Measurements from ENCODE around the gene APLF.
"Not testable (repeated sequence)": the region's sequence is repeated elsewhere in the genome, so short reads cannot be mapped to it uniquely, and the experiment has no call there.

APLF gene

GRCh38 chr2:68432696-68433658, 34.4 kb upstream of the APLF start:
- H3K27me3 Mint-ChIP-seq = no peaks in the 10 kb centered on the region
- ATAC-seq = no peak
- H3K4me1 Mint-ChIP-seq = peaks cover 28% of the 10 kb centered on the region
- H3K27ac Mint-ChIP-seq = peak overlapping the region; percentile 6
- no peak overlapping the region for H3K4me3 Mint-ChIP-seq
- H3K9me3 Mint-ChIP-seq = no peaks in the 10 kb centered on the region
- H3K36me3 Mint-ChIP-seq = no peaks in the 10 kb centered on the region

- Mint-ChIP-seq H3K27ac (no peak overlapping the region), H3K9me3 (no peaks in the 10 kb centered on the region), H3K4me1 (peaks cover 38% of the 10 kb centered on the region), H3K27me3 (no peaks in the 10 kb centered on the region), H3K4me3 (no peak overlapping the region), H3K36me3 (no peaks in the 10 kb centered on the region)
- ATAC-seq = no peak
Observed at GRCh38 chr2:68434981-68435380, 32.4 kb upstream of the APLF start.

GRCh38 chr2:68435615-68436014, 31.8 kb upstream of the APLF start:
- Mint-ChIP-seq H3K9me3 (no peaks in the 10 kb centered on the region), H3K27me3 (no peaks in the 10 kb centered on the region), H3K36me3 (no peaks in the 10 kb centered on the region), H3K4me3 (no peak overlapping the region), H3K27ac (peak overlapping the region; percentile 41), H3K4me1 (peaks cover 45% of the 10 kb centered on the region)
- no peak for ATAC-seq

GRCh38 chr2:68436270-68436669, 31.1 kb upstream of the APLF start:
- Mint-ChIP-seq H3K27ac (peak overlapping the region; percentile 41), H3K4me3 (no peak overlapping the region), H3K9me3 (no peaks in the 10 kb centered on the region), H3K4me1 (peaks cover 51% of the 10 kb centered on the region), H3K36me3 (no peaks in the 10 kb centered on the region), H3K27me3 (no peaks in the 10 kb centered on the region)
- no peak for ATAC-seq

GRCh38 chr2:68438455-68439303, 28.7 kb upstream of the APLF start:
- peak; percentile 15 for ATAC-seq
- Mint-ChIP-seq H3K36me3 (no peaks in the 10 kb centered on the region), H3K4me1 (peaks cover 49% of the 10 kb centered on the region), H3K27ac (peak overlapping the region; percentile 47), H3K9me3 (no peaks in the 10 kb centered on the region), H3K4me3 (no peak overlapping the region), H3K27me3 (no peaks in the 10 kb centered on the region)

- Mint-ChIP-seq H3K9me3 (no peaks in the 10 kb centered on the region), H3K27me3 (no peaks in the 10 kb centered on the region), H3K4me3 (peak overlapping the region; percentile 32), H3K4me1 (peaks cover 43% of the 10 kb centered on the region), H3K36me3 (no peaks in the 10 kb centered on the region), H3K27ac (peak overlapping the region; percentile 78)
- peak; percentile 100 for ATAC-seq
Observed at GRCh38 chr2:68441179-68441993, 26.0 kb upstream of the APLF start.

GRCh38 chr2:68441994-68442322, 25.4 kb upstream of the APLF start:
- no peaks in the 10 kb centered on the region for H3K9me3 Mint-ChIP-seq
- no peak for ATAC-seq
- H3K36me3 Mint-ChIP-seq = no peaks in the 10 kb centered on the region
- H3K4me1 Mint-ChIP-seq = peaks cover 38% of the 10 kb centered on the region
- no peaks in the 10 kb centered on the region for H3K27me3 Mint-ChIP-seq
- H3K4me3 Mint-ChIP-seq = no peak overlapping the region
- peak overlapping the region; percentile 78 for H3K27ac Mint-ChIP-seq

- not testable (repeated sequence) for H3K9me3 Mint-ChIP-seq, H3K27ac Mint-ChIP-seq, H3K4me3 Mint-ChIP-seq, H3K36me3 Mint-ChIP-seq, ATAC-seq, H3K27me3 Mint-ChIP-seq, H3K4me1 Mint-ChIP-seq
Observed at GRCh38 chr2:68446425-68446824, 21.0 kb upstream of the APLF start.

- Mint-ChIP-seq H3K9me3 (no peaks in the 10 kb centered on the region), H3K36me3 (no peaks in the 10 kb centered on the region), H3K4me1 (no peaks in the 10 kb centered on the region), H3K27ac (no peak overlapping the region), H3K27me3 (no peaks in the 10 kb centered on the region), H3K4me3 (no peak overlapping the region)
- ATAC-seq = no peak
Observed at GRCh38 chr2:68447118-68447517, 20.3 kb upstream of the APLF start.

GRCh38 chr2:68448671-68449653, 18.4 kb upstream of the APLF start:
- Mint-ChIP-seq H3K36me3 (no peaks in the 10 kb centered on the region), H3K27me3 (no peaks in the 10 kb centered on the region), H3K27ac (no peak overlapping the region), H3K4me1 (no peaks in the 10 kb centered on the region), H3K9me3 (no peaks in the 10 kb centered on the region), H3K4me3 (no peak overlapping the region)
- no peak for ATAC-seq

- no peaks in the 10 kb centered on the region for H3K27me3 Mint-ChIP-seq
- H3K36me3 Mint-ChIP-seq = no peaks in the 10 kb centered on the region
- no peaks in the 10 kb centered on the region for H3K4me1 Mint-ChIP-seq
- no peaks in the 10 kb centered on the region for H3K9me3 Mint-ChIP-seq
- no peak overlapping the region for H3K4me3 Mint-ChIP-seq
- H3K27ac Mint-ChIP-seq = no peak overlapping the region
- ATAC-seq = no peak
Observed at GRCh38 chr2:68452158-68452900, 15.1 kb upstream of the APLF start.

GRCh38 chr2:68453761-68454360, 13.5 kb upstream of the APLF start:
- Mint-ChIP-seq H3K4me1 (no peaks in the 10 kb centered on the region), H3K27me3 (no peaks in the 10 kb centered on the region), H3K4me3 (no peak overlapping the region), H3K27ac (peak overlapping the region; percentile 43), H3K36me3 (no peaks in the 10 kb centered on the region), H3K9me3 (no peaks in the 10 kb centered on the region)
- ATAC-seq = no peak

- Mint-ChIP-seq H3K4me1 (no peaks in the 10 kb centered on the region), H3K27ac (no peak overlapping the region), H3K27me3 (no peaks in the 10 kb centered on the region), H3K36me3 (no peaks in the 10 kb centered on the region), H3K4me3 (no peak overlapping the region), H3K9me3 (no peaks in the 10 kb centered on the region)
- ATAC-seq = no peak
Observed at GRCh38 chr2:68454719-68455118, 12.7 kb upstream of the APLF start.
